HepG2 (cell line): ENCODE data around the gene TMEM200C.

Source experiments
- ATF7-NPFF ChIP-seq: sonication (generic); formaldehyde crosslinking; IDR thresholded peaks from 2 replicates; pipeline ENCODE4 v1.8.1; 2023; ENCODE audit warnings: mild to moderate bottlenecking, low read depth, missing genetic modification reagents, moderate library complexity
- FOXM1 ChIP-seq: sonication (generic); formaldehyde crosslinking; IDR thresholded peaks from 2 replicates; pipeline ENCODE4 v1.5.0; 2020; ENCODE audit warnings: missing genetic modification reagents
- HBP1 ChIP-seq: IDR thresholded peaks from 2 replicates; pipeline ENCODE4 v1.6.1; 2016; ENCODE audit warnings: low read depth, control low read depth
- HDAC2 ChIP-seq: sonication (generic); formaldehyde crosslinking; IDR thresholded peaks from 2 replicates; pipeline ENCODE4 v1.4.0; 2020; ENCODE audit warnings: missing genetic modification reagents
- HOXA7 ChIP-seq: sonication (generic); formaldehyde crosslinking; IDR thresholded peaks from 2 replicates; pipeline ENCODE4 v1.8.1; 2022; ENCODE audit warnings: mild to moderate bottlenecking, missing genetic modification reagents, moderate library complexity
- KDM1A ChIP-seq: IDR thresholded peaks from 2 replicates; pipeline ENCODE4 v1.6.1; 2016; ENCODE audit warnings: missing compliant biosample characterization
- NFE2L1 ChIP-seq: sonication (generic); formaldehyde crosslinking; IDR thresholded peaks from 2 replicates; pipeline ENCODE4 v1.4.0; 2020; ENCODE audit warnings: missing genetic modification reagents, mild to moderate bottlenecking, borderline replicate concordance
- ZNF510 ChIP-seq: sonication (generic); formaldehyde crosslinking; IDR thresholded peaks from 2 replicates; pipeline ENCODE4 v1.4.0; 2020; ENCODE audit warnings: low read depth, mild to moderate bottlenecking, missing genetic modification reagents
- ZNF558 ChIP-seq: sonication (generic); formaldehyde crosslinking; IDR thresholded peaks from 2 replicates; pipeline ENCODE4 v1.9.0; 2022; ENCODE audit warnings: mild to moderate bottlenecking, missing genetic modification reagents, borderline replicate concordance
- ZNF564 ChIP-seq: sonication (generic); formaldehyde crosslinking; IDR thresholded peaks from 2 replicates; pipeline ENCODE4 v1.8.1; 2023; ENCODE audit warnings: mild to moderate bottlenecking, missing genetic modification reagents
- ZNF614 ChIP-seq: IDR thresholded peaks from 2 replicates; pipeline ENCODE4 v1.6.1; 2018; ENCODE audit warnings: missing biosample characterization, missing genetic modification reagents, inconsistent platforms, borderline replicate concordance
- TF ChIP-seq, protein P1 (sequence below): sonication (generic); formaldehyde crosslinking; IDR thresholded peaks from 2 replicates; pipeline ENCODE4 v1.5.1; 2020; ENCODE audit warnings: mild to moderate bottlenecking, missing genetic modification reagents, moderate library complexity

GRCh38 chr18:5876891-5877290 is 18.4 kb downstream of the TMEM200C start:
- no peak for TF ChIP-seq FOXM1
- TF ChIP-seq ZNF558 = no peak
- TF ChIP-seq ATF7-NPFF (CRISPR knock-in tag) = no peak
- no peak for TF ChIP-seq ZNF564
- no peak for TF ChIP-seq ZNF614 (CRISPR knock-in tag)
- TF ChIP-seq HBP1 (CRISPR knock-in tag) = no peak
- TF ChIP-seq KDM1A (CRISPR knock-in tag) = no peak
- TF ChIP-seq, protein P1, sequence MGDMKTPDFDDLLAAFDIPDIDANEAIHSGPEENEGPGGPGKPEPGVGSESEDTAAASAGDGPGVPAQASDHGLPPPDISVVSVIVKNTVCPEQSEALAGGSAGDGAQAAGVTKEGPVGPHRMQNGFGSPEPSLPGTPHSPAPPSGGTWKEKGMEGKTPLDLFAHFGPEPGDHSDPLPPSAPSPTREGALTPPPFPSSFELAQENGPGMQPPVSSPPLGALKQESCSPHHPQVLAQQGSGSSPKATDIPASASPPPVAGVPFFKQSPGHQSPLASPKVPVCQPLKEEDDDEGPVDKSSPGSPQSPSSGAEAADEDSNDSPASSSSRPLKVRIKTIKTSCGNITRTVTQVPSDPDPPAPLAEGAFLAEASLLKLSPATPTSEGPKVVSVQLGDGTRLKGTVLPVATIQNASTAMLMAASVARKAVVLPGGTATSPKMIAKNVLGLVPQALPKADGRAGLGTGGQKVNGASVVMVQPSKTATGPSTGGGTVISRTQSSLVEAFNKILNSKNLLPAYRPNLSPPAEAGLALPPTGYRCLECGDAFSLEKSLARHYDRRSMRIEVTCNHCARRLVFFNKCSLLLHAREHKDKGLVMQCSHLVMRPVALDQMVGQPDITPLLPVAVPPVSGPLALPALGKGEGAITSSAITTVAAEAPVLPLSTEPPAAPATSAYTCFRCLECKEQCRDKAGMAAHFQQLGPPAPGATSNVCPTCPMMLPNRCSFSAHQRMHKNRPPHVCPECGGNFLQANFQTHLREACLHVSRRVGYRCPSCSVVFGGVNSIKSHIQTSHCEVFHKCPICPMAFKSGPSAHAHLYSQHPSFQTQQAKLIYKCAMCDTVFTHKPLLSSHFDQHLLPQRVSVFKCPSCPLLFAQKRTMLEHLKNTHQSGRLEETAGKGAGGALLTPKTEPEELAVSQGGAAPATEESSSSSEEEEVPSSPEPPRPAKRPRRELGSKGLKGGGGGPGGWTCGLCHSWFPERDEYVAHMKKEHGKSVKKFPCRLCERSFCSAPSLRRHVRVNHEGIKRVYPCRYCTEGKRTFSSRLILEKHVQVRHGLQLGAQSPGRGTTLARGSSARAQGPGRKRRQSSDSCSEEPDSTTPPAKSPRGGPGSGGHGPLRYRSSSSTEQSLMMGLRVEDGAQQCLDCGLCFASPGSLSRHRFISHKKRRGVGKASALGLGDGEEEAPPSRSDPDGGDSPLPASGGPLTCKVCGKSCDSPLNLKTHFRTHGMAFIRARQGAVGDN (CRISPR knock-in tag) = no peak
- TF ChIP-seq HDAC2 (CRISPR knock-in tag) = no peak
- no peak for TF ChIP-seq HOXA7 (CRISPR knock-in tag)
- TF ChIP-seq NFE2L1 = no peak
- no peak for TF ChIP-seq ZNF510 (CRISPR knock-in tag)
